ENCODE data around the gene APIP.

- TF ChIP-seq EZH2 (IDR thresholded peaks at IDR 0.05; ENCODE audit: borderline replicate concordance, control insufficient read depth, low read depth, low read length), result no peak
- no peak for TF ChIP-seq BRCA1 (IDR thresholded peaks at IDR 0.05; ENCODE audit: low read depth, low read length)
- TF ChIP-seq NRF1 (conservative IDR thresholded peaks at IDR 0.05; ENCODE audit: low read depth, low read length), result no peak
- TF ChIP-seq MAX (IDR thresholded peaks at IDR 0.05; ENCODE audit: low read depth, low read length), result no peak
- no peak for TF ChIP-seq HCFC1 (IDR thresholded peaks at IDR 0.05; ENCODE audit: low read length)
- no peak for TF ChIP-seq SIN3A (IDR thresholded peaks at IDR 0.05; ENCODE audit: low read depth, low read length)
- no peak for TF ChIP-seq POLR2A (IDR thresholded peaks at IDR 0.05; ENCODE audit: low read depth, low read length)
- TF ChIP-seq SRF (IDR thresholded peaks at IDR 0.05; ENCODE audit: low read depth in 2 of 2, low read length in 2 of 2), result no peak
- TF ChIP-seq YY1 (IDR thresholded peaks at IDR 0.05; ENCODE audit: low read depth, low read length), result no peak
- TF ChIP-seq RFX5 (IDR thresholded peaks at IDR 0.05; ENCODE audit: low read depth, low read length), result no peak
These were observed 34.3 kb downstream of the APIP start for GRCh38 chr11:34881900-34882299.
